UCSD-AML1 (cell line): ENCODE results near the gene ADGRG7.

Source experiments
- DNase-seq: peaks from one replicate; lab custom pipeline; 2025; ENCODE audit not compliant: unreplicated experiment; lab: John Stamatoyannopoulos, UW

The ADGRG7 gene

GRCh38 chr3:100737334-100737733, 127.9 kb downstream of the ADGRG7 start:
- DNase-seq = no peak

- DNase-seq = no peak
Observed at GRCh38 chr3:100740207-100740606, 130.8 kb downstream of the ADGRG7 start.

GRCh38 chr3:100743535-100743934, 134.1 kb downstream of the ADGRG7 start:
- DNase-seq = no peak

- DNase-seq = no peak
Observed at GRCh38 chr3:100744671-100745070, 135.3 kb downstream of the ADGRG7 start.
